T47D (cell line): ENCODE results near the gene SKOR1.
A peak's percentile ranks its signal among the peaks of the same experiment; 100 is the strongest.

Source experiments
- DNase-seq, 2 experiments: peaks; one replicate each; pipeline versions ENCODE4 v3.0.0 to v3.0.0-alpha.2; 2011 to 2012; ENCODE audit warnings: low read depth in 1 of 2, low spot score in 1 of 2
- JUND ChIP-seq: IDR thresholded peaks from 2 replicates; pipeline ENCODE4 v1.6.1; 2012; ENCODE audit warnings: low read depth
- in situ Hi-C: cut with HindIII; loops from 2 replicates; pipeline ENCODE4 v1.10.0; 2016; ENCODE audit warnings: low sequenced_read_pairs, low pct_unique_long_range_greater_than_20kb

Gene SKOR1

GRCh38 chr15:67815036-67815592 is 10.2 kb upstream of the SKOR1 start:
- no peak for TF ChIP-seq JUND
- in situ Hi-C loops, result no loop called here
- DNase-seq, result no peak

GRCh38 chr15:67816668-67817067 is 8.6 kb upstream of the SKOR1 start:
- in situ Hi-C loops, result no loop called here

GRCh38 chr15:67818464-67818863 is 6.8 kb upstream of the SKOR1 start:
- TF ChIP-seq JUND, result no peak
- no peak for DNase-seq
- in situ Hi-C loops, result no loop called here

More at GRCh38 chr15:67816668-67817067, 8.6 kb upstream of the SKOR1 start:
- DNase-seq, result no peak
- TF ChIP-seq JUND, result no peak

- in situ Hi-C loops, result no loop called here
- no peak for DNase-seq
- no peak for TF ChIP-seq JUND
These were observed 5.7 kb upstream of the SKOR1 start for GRCh38 chr15:67819636-67820035.

- TF ChIP-seq JUND, result no peak
- DNase-seq, result no peak
- in situ Hi-C loops, result no loop called here
These were observed 5.0 kb upstream of the SKOR1 start for GRCh38 chr15:67820122-67820991.

GRCh38 chr15:67820992-67821783 is 4.1 kb upstream of the SKOR1 start:
- peak; percentile 56 to 93 for DNase-seq
- in situ Hi-C loops, result no loop called here
- TF ChIP-seq JUND, result no peak

GRCh38 chr15:67821784-67822440 is 3.4 kb upstream of the SKOR1 start:
- TF ChIP-seq JUND, result no peak
- in situ Hi-C loops, result no loop called here
- no peak for DNase-seq

- DNase-seq, result no peak
- in situ Hi-C loops, result no loop called here
- TF ChIP-seq JUND, result no peak
These were observed 2.6 kb upstream of the SKOR1 start for GRCh38 chr15:67822537-67823313.

GRCh38 chr15:67823314-67824196 is 1.8 kb upstream of the SKOR1 start:
- no peak for DNase-seq
- no peak for TF ChIP-seq JUND
- in situ Hi-C loops, result no loop called here

GRCh38 chr15:67824197-67824968 is 926 bp upstream of the SKOR1 start:
- no peak for DNase-seq
- in situ Hi-C loops, result no loop called here
- no peak for TF ChIP-seq JUND
